Left kidney (tissue), 2 donors: ENCODE measurements around the gene LRFN2. TPM values are rescaled to one million over a fixed set of nuclear protein-coding genes. Genes with fewer than 3 reads are reported as not detected.

ENCODE experiments used
- DNase-seq: peaks from one replicate; pipeline ENCODE4 v3.0.0-alpha.2; 2013
- polyA plus RNA-seq: library from polyadenylated mRNA; unstranded; fragments of 120-200 nt; gene quantifications from one replicate; pipeline ENCODE4 v1.2.1, GENCODE V29; 2013; ENCODE audit not compliant: insufficient read length

LRFN2 gene
- polyA plus RNA-seq, 1 donor = 0.81 TPM

GRCh38 chr6:40543776-40544175 is 43.4 kb downstream of the LRFN2 start:
- no peak for DNase-seq

- DNase-seq = no peak
Observed at GRCh38 chr6:40543146-40543545, 44.0 kb downstream of the LRFN2 start.

- DNase-seq = no peak
Observed at GRCh38 chr6:40542175-40542764, 44.9 kb downstream of the LRFN2 start.

- no peak for DNase-seq
Observed at GRCh38 chr6:40541556-40542174, 45.5 kb downstream of the LRFN2 start.

DNA sequence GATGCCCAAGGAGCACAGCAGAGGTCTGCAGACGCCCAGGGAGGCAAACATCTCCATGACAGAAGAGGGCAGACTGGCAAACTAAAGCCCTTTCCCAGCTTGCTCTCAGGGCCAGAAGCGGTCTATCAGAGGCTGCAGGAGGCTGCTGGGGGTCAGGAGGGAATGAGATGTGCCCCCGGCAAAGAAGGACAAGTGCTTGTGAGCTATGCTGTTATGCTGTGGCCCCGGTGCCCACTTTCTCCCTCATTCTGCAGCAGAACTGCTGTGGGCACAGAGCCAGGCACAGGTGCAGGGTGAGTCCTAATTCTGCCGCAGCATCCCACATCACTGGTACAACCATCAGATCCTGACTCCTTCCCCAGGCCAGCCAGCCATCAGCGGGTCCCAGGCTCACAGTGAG is 46.4 kb downstream of the LRFN2 start:
- DNase-seq = no peak

DNA sequence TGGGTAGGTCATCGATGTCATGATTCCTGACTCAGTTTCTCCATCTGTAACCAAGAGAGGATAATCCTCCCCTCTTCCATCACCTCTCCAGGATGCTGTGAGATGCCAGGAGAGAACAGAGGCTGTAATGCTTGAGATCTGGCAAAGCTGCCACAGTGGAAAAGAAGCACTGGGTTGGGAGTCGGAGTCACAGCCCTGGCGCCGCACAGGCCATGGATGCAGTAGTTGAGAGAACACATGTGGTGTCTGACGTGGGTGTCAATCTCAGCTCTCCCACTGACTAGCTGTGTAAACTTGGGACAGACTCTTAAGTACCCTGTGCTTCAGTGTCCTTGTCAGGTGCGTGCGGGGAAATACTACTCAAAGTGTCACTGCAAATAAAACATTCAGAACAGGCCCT is 47.3 kb downstream of the LRFN2 start:
- DNase-seq = no peak

DNA sequence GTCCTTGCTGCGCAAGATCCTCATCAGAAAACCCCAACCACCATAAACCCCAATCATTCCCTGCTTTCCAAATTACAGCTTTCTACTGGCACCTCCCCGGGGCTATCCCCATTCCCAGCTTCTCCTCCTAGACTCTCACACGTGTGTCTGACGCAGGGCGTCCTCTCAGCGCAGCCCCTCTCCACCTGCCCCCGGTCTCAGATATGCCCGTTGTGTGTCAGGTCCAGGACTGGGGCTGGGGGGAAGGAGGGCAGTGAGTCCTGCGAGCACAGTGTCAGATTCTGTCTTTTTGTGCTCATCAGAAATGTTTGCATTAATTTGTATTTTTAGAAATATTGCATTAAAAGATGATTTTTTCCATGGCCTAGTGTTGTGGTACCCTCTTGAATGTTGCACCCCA is 48.6 kb downstream of the LRFN2 start:
- no peak for DNase-seq

DNA sequence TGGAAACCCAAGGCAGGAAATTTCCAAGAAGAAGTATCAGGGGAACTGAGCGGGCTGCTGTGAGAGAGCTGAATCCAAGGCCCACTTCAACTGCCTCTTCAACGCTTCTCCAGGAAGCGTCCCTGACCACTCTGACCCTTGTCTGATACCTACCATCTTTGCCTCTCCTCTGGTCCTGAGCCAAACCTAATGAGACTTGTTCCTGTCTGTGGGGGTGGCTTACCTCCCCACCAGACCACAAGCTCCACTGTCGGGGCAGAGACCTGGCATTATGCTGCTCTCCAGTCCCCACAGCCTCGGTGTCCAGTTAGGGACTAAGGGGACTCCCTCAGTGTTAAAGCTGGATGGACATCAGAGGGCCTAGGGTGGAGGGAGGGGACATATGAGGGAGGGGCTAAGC is 49.7 kb downstream of the LRFN2 start:
- DNase-seq = no peak

DNA sequence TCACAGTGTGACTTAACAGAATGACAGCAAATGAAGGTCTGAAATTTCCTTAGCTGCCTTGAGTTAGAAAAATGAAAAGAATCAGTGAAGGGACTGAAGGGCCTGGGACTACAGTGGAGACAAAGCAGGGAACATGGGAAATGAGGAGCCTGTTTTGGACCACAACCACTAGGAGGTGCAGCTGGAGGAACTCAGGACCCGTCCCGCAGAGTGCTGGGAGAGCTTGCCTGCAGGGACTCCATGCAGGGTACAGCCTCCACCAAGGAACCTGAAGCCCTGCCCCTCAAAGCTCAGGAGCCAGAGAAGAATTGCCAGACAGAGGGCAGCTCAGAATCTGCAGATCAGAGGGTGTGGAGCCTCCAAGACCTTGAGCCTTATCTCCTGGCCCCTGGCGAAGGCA is 50.7 kb downstream of the LRFN2 start:
- no peak for DNase-seq

- DNase-seq = no peak
Observed at GRCh38 chr6:40535819-40536380, 51.3 kb downstream of the LRFN2 start.

- no peak for DNase-seq
Observed at GRCh38 chr6:40535110-40535818, 51.9 kb downstream of the LRFN2 start.

DNA sequence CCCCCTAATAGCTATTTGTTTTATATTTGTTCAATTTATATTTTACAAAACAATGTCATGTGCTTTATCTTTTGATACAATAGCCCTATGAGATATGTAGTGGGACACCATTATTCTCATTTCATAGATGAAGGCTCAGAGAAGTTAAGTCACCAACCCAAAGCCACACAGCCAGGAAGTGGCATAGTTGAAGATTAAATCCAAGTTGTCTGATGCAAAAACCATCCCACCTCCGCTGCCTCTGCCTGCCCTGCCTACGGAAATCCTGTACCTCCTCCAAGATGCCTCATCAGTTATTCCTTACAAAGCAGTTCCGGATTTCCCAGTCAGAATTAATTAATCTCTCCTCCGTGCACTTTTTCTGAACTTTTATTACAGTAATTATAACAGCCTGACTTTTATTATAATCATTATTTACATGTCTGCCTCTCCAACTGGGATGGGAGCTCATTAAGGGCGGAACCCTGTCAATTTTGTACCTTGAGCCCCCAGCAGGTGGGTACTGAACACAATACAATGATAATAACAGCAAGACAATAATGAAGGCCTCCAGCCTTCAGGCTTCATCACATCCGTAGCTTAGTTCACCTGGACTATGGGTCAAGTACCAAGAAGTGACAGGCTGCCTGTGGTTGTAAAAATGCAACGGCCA is 54.7 kb downstream of the LRFN2 start:
- no peak for DNase-seq

GRCh38 chr6:40529919-40530318 is 57.2 kb downstream of the LRFN2 start:
- no peak for DNase-seq

DNA sequence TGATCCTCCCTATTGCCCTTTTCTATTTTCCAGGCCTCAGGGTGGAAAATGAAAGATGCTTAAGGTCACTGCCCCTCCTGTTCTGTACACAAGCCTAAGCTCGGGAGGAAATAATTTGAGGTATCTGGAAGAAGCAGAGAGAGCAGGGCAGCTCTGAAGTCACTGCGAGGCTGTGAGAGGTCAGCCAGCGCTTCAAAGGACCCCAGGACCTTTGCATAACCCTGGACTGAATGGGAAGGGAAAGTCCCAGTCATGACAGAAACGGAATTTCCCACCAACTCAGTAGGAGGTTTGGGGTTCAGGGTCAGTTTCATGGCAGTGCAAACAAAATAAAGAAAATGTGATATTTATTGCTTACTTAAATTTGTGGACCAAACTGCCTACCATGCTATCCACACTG is 58.1 kb downstream of the LRFN2 start:
- DNase-seq = no peak

DNA sequence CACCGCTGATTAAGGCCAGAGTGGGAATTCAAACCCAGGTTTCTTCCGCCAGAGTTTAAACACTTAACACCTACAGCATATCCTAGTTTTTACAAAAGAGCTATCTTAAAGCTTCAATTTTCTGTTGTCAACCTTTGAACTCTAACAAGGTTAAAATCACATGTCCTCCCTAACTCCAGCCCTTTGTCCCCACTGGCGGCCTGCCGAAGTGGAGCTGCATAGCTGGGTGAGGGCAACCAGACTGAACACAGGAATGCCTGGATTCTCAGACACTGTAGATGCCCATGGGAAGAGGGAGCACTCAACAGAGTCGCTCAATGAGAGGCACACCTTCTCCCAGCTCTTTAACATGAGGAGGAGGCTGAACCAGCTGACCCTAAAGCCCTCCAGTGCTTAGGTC is 59.1 kb downstream of the LRFN2 start:
- DNase-seq = no peak

DNA sequence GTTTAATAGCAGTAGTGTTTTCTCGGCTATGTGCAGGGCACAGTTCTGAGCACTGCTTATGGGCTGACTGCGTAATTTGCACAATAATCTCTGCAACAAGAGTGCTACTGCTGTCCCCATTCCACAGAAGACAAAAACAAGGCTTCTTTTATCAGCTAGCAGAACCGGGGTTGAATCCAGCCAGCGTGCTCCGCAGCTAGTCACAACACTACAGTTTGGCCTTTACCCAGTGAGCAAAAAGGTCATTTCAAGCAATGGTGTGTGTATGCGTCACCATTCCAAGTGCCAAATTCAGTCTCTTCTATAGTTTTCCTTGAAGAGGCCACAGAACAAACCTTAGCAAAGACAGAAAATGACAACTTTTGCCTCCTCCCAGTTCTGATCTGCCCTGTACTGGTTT is 61.1 kb downstream of the LRFN2 start:
- no peak for DNase-seq

- DNase-seq = no peak
Observed at GRCh38 chr6:40524797-40525585, 62.2 kb downstream of the LRFN2 start.

DNA sequence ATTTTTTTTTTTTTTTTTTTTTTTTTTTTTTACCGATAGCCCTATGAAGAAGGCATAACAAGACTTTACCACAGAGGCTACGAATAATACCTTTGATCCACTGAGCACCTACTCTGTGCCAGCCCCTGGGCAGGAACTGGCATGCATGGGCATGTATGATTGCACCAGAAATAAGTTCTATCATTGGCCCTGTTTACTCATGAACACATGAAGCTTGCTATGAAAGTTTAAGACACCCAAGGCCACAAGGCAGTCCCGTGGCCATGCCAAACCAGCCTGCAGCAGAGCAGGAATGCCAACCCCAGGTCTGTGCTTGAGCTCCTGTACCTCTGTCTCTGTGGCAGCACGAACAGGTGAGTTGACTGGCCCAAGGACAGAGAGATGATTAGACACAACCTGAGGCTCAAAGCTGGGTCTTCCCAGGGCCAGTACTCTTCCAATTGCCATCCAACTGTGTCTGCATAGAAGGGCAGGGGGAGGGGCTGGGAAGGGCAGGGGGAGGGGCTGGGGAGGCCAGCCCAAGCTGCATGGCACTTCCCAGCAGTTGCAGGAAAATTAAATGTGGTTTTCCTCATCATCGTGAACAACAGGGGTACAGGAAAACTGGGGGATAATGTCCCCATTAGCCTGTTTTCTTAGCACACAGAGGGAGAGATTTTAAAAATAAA is 63.5 kb downstream of the LRFN2 start:
- DNase-seq = no peak

GRCh38 chr6:40521496-40521895 is 65.7 kb downstream of the LRFN2 start:
- DNase-seq = no peak

DNA sequence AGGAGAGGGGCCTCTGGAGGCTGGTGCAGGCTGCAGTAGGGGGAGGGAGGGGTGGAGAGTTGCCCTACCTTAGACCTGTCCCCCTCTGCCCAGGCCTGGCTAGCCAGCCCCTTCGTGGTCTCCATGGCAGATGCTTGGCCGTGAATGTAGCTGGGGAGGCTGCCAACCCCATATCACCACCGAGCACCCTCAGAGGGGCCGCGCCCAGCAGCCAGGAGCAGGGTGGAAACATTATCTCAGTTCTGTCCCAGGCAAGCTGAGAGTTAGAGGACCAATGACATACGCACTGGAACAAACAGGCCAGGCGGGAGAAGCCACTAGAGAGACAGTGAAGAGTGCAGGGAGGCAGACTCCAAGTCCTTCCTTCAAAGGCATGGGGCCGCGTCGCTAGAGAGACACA is 66.5 kb downstream of the LRFN2 start:
- DNase-seq = no peak

DNA sequence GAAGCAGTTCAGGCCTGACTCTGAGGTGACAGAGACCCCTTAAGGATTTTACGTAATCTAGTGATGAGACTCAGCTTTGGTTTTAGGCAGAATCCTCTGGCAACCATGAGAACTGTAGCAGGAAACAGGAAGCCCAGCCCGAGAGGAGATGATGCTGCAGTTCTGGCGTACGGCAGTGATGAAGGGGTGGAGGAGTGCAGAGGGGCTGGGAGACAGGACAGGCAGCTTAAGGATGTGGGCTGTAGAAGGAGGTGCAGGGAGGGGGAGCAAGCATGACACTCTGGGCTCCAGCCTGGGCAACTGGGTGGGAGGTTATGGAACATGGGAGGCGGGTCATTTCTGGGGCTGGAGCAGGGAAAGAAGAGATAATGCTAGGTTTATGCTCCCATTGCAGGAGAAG is 67.1 kb downstream of the LRFN2 start:
- no peak for DNase-seq

GRCh38 chr6:40517654-40518053 is 69.5 kb downstream of the LRFN2 start:
- no peak for DNase-seq
